NT2/D1 (cell line): Measurements from ENCODE around the gene PUS7L.

Experiments used
- YY1 ChIP-seq: IDR thresholded peaks from 2 replicates; pipeline ENCODE4 v1.6.1; 2011; ENCODE audit not compliant: insufficient read length, insufficient read depth
- ZNF274 ChIP-seq: IDR thresholded peaks from 2 replicates; pipeline ENCODE4 v1.6.1; 2011; ENCODE audit warnings: mild to moderate bottlenecking, low read depth, low read length

DNA sequence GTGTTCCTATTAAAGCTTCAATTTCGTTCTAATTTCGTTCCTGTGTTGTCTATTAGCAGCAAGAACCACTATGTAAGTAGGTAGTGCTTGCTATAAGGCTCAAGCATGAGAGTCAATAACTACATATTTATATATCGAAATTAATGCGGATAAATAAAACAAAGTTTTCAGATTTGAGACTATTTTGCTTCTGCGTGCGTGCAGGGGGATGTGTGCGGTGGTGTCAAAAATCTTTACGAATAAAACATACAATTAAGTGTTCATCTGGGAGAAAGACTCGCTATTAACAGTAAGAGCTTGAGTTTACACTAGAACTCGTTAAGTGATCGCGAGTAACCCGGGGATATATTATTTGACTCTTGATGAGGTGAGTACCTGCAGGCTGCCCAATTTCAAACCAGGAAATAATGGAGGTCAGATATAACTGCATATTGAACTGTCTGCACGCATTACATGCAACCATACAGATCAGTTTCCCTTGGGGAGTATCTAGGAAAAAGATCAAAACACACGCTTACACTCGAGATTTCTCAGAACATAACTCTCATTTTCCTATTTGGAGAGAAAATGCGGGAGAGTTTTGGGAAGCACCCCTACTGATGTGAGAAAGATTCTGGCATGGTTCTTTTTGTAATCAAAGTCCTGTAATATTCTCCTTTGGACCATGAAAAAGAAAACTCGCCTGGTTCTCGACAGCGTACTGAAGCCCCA, 46.7 kb upstream of the PUS7L start:
- no peak for TF ChIP-seq YY1
- no peak for TF ChIP-seq ZNF274
